Stimulated activated CD4-positive, alpha-beta T cell treated with anti-CD3 and anti-CD28 coated beads, Interleukin-1b, Interleukin-23, amount 100 ng/mL, for 48 hours (primary cell): ENCODE data around the gene TOGARAM2.
"Not testable (repeated sequence)": the region's sequence is repeated elsewhere in the genome, so short reads cannot be mapped to it uniquely, and the experiment has no call there.

Source experiments
- DNase-seq: peaks from one replicate; pipeline ENCODE4 v3.0.0-alpha.2; 2020

TOGARAM2 gene

DNA sequence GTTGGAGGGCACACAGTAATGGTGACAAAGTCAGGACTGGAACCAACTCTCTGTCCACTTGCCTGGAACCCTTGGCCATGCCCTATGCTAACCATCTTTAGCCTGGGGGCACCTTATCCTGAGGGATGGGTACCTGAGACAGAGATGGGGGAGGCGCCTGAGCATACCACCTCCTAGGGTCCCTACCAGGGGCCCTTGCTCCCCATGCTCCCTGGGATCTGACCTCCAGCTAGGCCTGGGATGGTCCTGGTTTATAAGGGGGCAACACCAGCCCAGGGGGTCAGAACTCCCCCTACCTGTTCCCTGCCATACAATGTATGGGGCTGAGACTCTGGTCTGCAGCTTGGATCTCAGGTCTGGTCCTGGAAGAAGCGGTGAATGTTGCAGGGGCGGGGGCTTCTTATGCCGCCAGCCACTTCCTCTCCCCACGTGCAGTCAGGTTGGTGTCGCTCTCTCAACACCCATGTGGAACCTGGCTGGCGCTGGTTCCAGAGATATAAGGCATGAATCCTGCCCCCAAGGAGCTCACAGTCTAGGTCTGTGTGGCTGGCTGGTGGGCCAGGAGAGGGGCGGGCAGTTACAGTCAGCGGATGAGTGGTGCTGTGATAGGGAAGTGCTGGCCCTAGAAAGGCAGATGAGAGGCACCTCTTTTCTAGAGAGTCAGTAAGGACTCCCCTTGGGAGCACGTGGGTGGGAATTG, 3.8 kb upstream of the TOGARAM2 start:
- DNase-seq, result no peak

DNA sequence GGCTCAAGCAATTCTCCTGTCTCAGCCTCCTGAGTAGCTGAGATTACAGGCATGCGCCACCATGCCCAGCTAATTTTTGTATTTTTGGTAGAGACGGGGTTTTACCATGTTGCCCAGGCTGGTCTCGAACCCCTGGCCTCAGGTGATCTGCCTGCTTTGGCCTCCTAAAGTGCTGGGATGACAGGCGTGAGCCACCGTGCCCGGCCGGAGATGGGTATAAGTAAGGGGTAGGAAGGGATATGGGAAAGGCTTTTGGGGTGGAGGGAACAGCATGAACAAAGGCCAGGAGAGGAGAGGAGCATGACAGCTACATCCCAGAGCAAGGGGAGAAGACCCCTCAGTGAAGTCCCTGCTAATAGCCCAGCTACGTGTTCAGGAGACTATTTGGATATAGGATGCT, 3.1 kb upstream of the TOGARAM2 start:
- DNase-seq, result not testable (repeated sequence)

DNA sequence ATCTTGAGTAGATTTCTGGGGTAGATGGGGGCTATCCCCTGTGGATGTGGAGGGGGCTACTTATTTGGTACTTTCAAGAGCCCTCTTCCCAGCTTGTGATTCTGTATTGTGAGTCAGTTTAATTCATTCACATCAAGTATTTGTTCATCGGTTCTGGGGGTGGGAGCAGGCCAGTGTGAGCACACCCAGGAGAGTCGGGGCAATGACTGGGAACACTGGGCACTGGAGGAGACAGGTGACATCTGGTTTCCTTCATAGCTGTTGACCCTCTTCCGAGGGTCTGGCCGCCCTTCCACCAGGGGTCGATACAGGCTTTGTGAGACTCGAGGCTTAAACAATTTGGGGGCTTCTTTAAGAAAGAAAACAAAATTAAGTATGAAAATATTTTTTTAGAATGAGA, 2.5 kb upstream of the TOGARAM2 start:
- no peak for DNase-seq

DNA sequence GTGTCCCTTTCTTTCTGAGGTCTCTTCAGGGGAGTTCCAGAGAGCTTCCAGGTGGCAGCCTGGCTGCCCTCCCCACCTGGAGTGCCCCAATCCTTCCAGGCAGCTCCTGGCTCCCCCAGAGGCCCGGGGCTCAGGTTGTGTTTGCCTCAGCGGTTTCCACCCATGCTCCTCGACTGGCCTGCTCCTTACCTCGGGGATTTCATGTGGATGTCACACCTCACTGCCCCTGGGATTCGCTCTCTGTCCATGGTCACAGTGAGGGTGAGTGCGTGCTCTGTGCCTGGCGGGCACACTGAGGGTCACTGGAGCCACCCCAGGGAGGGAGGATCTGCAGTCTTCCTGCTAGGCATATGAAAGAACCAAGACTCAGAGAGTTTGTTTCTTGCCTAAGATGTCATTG, 2.1 kb upstream of the TOGARAM2 start:
- DNase-seq, result no peak

DNA sequence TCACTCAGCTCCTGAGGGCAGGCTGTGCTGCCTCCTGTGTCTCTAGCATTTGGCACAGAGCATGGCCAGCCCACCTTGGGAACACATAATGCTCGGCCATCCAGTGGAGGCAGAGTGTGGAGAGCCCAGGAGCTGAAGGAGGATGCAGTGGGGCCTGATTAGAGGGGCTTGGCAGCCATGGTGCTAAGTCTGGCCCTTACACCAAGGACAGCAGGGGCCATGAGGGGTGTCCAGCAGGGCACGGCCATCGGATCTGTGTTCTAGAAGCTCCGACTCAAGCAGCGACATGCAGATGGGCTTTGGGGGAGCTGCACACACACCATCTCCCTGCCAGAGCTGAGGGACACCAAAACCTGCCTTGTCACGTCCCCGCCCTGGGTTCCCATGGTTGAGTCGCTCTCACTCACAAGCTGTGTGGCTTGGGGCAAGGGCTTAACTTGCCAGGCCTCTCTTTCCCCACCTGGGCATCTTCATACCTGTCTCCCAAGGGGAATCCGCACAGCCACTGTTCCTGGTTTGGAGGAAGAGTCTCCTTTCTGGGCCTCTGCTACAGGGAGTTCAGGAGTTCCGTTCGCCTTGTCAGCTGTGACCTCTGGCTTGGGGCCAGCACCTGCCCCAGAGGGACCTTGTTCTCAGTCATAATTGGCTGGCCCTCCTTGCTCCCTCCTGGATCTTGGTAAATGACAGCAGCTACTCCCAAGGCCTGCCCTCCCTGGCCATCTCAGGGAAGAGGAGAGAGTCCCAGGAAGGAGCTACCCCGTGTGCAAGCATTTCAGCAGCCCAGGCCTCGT, 1.3 kb upstream of the TOGARAM2 start:
- DNase-seq, result no peak

DNA sequence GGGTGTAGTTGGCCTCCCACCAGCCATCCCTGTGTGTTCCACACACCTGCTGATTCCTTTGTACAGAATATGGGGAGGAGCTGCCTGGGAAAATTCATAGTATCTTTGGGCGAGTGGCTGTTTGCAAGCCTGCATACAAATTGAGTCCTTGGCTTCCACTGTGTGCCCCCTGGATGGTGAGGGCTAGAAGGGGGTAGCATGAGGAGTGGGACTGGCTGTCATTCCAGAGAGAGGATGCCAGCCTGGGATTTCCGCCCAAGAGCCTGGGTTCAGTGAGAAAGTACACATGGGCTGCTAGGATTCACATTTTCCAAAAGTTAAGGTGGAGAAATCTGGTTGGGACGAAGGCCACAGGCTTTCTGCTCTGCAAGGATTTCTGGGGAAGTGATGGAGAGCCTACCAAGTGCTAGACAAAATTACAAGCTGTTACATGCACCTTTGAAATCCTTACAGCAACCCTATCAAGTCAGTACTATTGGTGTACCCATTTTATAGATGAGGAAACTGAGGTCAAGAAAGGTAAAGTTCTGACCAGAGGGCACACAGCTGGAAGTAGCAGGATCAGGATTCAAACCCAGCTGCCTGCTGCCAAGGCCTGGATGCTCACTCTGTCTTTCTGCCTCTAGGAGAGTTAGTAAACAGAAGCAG, 606 bp upstream of the TOGARAM2 start:
- no peak for DNase-seq

DNA sequence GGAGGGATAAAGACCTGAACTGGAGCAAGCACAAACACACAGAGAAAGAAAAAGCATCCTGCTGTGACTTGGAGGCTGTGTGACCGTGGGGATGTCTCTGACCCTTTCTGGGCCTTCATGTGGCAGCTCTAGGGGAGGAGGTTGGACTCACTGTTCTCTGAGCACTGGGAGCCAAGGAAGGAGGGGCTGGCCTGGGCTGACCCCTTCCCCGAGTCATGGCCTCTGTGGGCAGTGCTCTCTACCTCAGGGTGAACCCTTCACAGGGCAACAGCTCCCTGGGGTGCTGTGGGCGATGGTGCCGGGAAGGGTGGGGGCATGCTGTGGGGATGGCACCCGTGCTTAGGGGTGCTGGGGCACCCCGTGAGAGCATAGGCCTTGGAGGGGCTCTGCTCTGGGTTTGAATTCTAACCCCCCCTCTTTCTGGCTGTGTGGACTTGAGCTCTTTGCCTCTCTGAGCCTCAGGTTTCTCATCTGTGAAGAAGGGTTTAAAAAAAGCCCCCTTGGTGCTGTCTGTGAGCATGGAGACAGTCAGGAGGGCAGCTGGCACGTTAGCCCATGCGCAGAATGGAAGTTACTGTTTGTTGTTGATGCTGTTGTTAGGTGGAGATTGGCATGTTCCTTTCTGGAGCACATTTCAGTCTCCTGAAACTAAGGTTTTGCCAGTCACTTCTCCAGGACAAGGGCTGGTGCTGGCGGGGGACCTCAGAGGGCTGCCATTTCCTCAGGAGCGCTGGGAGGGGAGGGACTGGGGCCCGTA, 700 bp downstream of the TOGARAM2 start:
- DNase-seq, result no peak

DNA sequence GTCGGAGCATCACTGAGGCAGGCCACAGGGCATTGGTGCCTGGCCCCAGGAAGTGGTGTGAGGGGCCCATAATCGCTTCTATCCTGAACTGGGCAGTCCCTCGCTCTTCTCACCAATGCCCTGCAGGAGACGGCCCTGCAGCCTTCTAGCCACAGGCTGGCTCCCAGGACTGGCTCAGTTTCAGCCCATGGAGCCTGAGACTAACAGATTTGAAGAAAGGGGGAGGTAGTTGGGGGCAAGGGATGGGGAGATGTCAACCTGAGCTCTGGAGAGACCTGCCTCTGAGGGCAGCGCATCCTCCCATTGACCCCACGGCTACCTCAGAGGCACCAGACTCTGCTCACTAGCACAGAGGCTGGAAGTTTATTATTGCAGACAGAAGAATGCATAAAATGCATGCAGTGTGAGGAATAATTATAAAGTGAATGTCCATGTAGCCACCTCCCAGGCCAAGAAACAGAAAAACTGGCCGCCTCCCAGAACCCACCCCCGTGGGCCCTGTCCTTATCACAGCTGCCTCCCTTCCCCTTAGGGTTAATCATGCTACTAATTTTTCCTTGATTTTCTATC, 1.4 kb downstream of the TOGARAM2 start:
- DNase-seq, result no peak

DNA sequence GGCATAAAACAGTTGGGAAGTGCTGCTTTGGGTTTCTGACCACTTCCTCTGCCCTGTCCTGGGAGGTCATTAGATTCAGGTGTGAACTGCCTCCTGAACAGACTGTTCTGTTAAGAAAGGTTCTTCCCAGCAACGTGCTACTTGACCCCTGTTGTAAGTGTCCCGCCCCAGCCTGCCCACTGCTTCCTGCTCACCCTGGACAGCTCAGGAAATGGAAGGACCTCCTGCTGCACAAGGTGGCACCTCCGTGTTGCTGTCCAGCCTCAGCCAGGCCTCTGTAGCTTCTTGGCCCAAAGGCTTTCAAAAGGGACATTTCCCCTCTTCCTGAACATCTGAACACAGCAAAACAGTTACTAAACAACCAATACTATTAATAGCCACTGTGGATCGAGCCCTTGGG, 5.3 kb downstream of the TOGARAM2 start:
- DNase-seq, result no peak

DNA sequence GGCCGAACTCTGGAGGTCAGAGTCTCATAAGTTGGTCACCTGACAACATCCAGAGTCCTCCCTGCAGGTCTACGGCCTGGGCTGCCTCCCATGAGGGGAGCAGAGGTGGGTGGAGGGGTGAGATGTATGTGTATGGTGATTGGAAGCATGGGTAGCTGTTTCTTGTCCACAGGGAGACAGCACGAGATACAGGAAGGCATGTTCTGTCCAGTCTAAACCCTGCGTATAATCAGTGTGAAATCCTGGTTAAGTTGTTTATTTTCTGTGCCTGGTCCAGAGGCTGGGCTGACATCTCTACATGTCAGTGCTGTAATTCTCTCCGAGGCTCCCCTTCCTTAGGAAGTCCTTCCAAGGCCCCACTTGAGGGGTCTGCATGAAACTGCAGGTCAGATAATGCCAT, 8.9 kb downstream of the TOGARAM2 start:
- DNase-seq, result no peak

DNA sequence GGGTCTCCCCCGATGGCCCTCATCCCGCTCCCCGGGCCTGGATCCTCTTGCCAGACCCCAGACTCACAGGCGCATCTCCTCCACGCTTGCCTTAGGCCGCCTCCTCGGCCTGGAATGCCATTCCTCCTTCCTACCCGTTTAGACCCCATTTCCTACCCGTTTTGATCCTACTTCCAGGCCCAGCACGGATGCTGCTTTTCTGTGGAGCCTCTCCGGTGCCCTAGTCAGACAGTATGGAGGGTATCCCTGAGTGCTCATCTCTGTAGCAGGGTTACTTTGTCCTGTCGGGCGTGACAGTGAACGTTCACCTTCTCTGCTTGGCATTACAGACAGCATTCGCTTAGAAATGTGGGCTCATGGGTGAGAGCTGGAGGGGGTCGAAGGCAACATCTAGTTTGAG, 9.3 kb downstream of the TOGARAM2 start:
- DNase-seq, result no peak

DNA sequence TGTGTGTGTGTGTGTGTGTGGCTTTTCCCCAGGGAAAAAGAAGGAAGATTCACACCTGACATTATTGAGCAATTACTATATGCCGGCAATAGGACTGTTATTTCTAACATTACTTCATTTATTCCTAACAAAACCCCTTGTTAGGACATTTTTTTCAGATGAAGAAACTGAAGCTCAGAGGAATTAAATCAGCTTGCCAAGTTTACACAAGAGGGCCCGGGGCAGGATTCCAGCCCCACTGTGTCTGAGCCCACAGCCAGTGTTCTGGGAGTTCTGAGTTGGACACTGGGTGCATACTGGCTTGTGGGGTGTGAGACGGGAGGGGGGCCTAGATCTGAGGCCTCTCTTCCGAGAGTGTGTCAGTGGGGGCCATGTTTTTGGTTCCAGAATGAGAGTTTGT, 9.9 kb downstream of the TOGARAM2 start:
- DNase-seq, result no peak

DNA sequence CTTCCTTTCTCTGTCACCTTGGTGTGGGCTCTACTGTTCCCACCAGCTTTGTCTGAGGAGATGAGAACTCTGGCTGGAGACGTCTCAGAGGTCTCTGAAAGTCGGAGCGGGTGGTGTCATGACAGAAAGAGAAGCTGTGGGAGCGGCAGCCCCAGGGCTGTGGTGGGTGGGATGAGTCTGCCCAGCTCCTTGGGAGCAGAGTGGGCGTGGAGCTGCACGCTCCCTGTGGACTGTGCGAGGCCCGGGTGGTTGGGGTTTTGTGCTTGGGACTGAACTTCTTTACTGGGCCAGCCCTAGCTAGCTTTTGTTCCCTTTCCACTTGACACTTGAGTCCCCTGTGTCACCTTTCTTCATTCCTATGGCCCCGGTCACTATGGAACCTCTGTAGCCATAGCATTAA, 10.4 kb downstream of the TOGARAM2 start:
- no peak for DNase-seq

DNA sequence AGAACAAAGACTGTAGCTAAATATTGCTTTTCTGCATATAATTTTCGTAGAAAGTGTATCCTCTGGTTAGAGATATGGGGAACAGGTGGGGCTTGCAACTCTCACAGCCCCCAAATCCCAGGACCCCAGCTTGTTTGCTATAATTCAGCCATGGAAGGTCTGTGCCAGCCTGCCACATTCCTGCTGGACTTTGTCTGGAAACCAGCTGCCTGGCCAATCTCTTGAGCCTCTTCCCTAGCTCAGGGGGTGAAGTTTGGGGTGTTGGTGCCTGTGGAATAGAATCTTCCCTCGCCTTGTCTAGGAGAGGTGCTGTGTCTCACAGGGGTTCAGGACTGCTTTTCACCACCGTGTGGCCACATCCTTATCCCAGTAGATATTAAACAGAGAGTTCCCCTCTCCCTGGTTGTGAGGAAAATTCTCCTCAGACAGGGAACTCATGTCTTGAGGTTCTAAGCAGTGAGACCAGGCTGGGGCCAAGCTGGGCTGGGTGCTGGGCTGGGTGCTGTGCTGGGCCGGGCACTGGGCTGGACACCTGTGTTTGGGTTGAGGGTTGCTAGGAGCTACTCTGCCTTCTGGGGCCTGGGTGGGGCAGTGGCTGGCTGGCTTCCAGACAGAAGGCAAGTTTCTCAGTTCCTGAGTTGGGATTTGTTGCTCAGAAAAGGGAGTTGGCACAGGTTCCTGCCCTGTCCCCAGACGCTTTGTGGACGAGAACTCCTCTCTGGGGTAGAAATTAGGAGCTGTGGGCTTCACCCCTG, 12.3 kb downstream of the TOGARAM2 start:
- no peak for DNase-seq

DNA sequence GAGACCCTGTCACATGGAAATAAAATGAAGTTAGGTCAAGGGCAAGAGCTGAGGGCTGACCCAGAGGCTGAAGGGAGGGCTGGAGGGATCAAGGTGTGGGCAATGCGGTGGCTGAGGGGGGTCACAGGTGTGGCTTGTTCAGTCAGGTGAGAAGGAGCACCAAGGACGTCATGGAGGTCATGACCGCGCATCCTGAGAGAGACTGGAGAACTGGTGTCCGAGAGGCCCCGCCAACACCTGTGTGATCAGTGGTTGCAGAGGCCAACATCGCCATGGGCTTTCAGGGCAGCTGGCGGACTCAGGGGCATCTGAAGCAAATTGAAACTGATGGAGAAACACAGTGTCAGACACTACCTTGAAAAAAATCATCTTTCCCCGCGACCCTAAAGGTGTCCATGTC, 13.0 kb downstream of the TOGARAM2 start:
- no peak for DNase-seq

DNA sequence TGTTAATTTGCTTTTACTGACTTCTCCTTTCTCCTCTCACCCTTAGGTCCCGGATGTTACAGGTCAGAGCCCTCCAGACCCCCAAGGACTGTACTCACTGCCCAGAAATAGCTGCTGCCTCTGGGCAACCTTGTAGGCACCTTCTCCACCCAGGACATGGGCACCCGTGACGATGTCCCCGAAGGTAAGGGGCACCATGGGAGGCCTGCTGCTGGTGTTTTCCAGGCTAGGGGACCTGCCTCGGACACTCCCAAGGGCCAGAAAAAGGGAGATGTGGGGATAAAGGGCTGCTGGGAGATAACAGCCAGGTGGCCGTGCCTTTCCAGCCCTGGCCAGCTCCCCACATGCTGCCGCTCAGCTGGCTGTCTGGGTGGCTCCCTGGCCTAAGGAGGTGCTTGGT, 13.6 kb downstream of the TOGARAM2 start:
- DNase-seq, result no peak

DNA sequence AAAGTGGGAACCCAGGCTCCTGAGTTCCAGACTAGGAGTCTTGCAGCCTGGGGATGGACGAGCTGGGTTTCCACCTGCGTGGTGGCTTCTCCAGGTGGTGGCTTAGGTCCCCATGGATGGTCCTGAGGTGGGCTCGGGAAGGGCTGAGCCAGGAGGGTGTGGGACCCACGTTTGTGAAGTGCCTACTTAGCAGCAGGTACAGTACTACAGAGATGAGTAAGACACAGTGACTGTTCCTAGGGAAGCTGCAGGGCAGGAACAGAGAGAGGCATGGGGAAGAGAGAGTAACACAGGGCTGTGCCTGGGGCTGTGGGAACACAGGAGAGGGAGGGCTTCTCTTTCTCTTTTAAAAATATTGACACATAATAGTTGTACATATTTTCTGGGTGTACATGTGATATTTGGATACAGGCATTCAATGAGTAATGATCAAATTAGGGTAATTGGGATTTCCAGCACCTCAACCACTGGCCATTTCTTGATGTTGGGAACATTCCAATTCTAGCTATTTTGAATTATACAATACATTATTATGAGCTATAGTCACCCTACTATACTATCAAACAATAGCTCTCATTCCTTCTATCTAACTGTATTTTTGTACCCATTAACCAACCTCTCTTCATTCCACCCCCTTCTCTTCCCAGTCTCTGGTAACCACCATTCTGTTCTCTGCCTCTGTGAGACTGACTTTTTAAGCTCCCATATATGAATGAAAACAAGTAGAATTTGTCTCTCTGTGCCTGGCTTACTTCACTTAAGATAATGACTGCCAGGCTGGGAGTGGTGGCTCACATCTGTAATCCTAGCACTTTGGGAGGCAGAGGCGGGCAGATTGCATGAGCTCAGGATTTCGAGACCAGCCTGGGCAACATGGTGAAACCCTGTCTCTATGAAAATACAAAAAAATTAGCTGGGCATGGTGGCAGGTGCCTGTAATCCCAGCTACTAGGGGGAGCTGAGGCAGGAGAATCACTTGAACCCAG, 15.0 kb downstream of the TOGARAM2 start:
- DNase-seq, result no peak

DNA sequence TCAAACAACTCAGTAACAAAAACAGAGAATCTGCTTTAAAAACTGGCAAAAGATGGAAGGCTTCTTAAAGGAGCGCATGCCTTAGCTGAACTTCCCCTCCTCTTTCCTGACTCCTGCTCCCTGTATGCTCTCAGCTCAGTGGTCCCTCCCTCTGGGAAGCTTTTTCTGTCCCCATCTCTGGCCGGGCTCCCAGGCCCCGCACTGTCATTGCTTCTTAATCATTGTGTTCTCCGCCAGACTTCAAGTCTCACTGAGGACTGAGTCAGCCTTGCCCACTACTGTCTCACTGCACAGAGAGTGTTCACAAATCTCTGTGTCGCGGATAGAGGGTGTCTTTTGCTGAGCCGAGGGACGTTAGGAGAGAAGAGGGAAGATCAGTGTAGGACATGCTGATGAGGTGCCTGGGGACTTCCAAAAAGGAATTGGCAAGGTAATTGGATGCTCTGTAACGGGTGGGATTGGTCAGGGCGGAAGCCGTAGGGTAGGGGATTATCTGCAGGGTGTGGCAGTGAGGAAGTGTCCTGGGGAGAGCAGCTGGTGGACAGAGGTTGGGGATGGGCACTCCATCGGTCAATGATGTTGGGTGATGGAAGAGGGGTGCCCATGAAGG, 16.2 kb downstream of the TOGARAM2 start:
- DNase-seq, result no peak

DNA sequence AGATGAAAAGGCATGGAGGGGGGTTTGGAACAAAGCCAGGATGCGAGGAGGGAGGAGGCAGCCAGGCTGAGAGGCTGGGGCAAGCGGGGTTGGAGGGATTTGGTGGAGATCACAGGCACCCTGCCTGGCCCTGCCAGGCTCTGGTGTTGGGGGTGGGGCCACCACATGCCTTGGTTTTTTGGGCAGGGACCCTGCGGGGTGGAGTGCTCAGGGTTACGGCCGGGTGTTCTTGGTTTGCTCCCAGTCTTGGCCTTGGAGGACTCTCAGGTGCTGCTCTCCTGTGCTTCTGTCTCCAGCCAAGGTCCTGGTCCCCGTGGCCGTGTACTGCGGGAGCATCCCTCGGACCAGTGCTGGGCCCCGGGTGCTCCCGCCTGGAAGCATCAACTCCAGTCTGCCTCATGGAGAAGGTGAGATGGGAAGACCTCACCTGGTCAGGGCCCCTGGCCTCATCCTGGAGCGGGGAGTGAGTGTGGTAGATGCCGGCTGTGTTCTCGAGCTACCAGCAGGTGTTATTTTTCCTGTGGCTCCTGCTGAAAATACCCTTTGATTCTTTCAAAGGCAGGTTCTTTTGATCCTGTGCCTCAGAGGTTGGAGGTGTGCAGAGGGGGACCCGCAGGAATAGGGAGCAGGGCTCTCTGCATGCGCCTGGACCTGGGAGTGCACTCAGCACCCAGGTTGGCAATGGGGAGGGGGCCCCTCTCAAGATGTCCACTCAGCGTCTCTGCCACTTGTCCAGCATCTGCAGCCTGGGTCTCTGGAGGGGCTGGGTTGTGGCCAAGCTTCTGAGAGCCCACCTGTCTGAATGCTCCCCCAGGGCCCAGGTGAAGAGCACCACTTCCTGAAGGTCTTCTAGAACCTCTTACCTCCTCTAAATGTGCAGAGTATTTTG, 17.0 kb downstream of the TOGARAM2 start:
- no peak for DNase-seq
